ENCODE measurements around the gene C1RL.

DNA sequence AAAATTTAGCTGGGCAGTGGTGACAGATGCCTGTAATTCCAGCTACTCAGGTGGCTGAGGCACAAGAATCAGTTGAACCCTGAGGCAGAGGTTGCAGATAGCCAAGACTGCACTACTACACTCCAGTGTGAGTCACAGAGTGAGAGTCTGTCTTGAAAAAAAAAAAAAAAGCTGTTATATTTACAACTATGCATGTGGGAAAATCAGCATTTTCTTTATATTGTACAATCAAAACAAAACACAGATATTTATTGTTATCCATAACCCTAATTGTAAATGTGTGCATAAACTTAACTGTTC is 29.2 kb downstream of the C1RL start:
- TF ChIP-seq, protein P1, sequence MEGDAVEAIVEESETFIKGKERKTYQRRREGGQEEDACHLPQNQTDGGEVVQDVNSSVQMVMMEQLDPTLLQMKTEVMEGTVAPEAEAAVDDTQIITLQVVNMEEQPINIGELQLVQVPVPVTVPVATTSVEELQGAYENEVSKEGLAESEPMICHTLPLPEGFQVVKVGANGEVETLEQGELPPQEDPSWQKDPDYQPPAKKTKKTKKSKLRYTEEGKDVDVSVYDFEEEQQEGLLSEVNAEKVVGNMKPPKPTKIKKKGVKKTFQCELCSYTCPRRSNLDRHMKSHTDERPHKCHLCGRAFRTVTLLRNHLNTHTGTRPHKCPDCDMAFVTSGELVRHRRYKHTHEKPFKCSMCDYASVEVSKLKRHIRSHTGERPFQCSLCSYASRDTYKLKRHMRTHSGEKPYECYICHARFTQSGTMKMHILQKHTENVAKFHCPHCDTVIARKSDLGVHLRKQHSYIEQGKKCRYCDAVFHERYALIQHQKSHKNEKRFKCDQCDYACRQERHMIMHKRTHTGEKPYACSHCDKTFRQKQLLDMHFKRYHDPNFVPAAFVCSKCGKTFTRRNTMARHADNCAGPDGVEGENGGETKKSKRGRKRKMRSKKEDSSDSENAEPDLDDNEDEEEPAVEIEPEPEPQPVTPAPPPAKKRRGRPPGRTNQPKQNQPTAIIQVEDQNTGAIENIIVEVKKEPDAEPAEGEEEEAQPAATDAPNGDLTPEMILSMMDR (IDR thresholded peaks at IDR 0.05) = no peak
- TF ChIP-seq POLR2A (IDR thresholded peaks at IDR 0.05) (no peak), POLR2AphosphoS5 (IDR thresholded peaks at IDR 0.05; ENCODE audit: insufficient read depth in 1 of 2, low read depth in 1 of 2) (no peak)

All from vagina (tissue), 2 donors.